ENCODE measurements around the gene LGR4.

GRCh38 chr11:27373856-27374602 lies 98.6 kb downstream of the LGR4 start:
- TF ChIP-seq CTCF (IDR thresholded peaks at IDR 0.05; ENCODE audit: low read depth, low read length, poor library complexity, severe bottlenecking) (no peak), EZH2phosphoT487 (IDR thresholded peaks at IDR 0.05; ENCODE audit: borderline replicate concordance, low read length) (no peak)

Data from DOHH2 (cell line).